CD4-positive, alpha-beta T cell (primary cell): Measurements from ENCODE around the gene NUP210. TPM values are rescaled to one million over a fixed set of nuclear protein-coding genes. Genes with fewer than 3 reads are reported as not detected.
A peak's percentile ranks its signal among the peaks of the same experiment; 100 is the strongest.

Experiments
- ATAC-seq: fragments of 200-7000 bp; cut with Tn5 transposase; one replicate; pipeline ENCODE4 v1.10.0; 2022; ENCODE audit warnings: mild to moderate bottlenecking; ENCODE audit not compliant: poor library complexity
- CTCF ChIA-PET: fragments of 350-600 bp; sonication (Branson Sonifier 250); formaldehyde crosslinking; loops from one replicate; lab custom pipeline; 2021; ENCODE audit warnings: antibody characterized with exemption, inconsistent platforms; lab: Charles Lee
- POLR2A ChIA-PET: fragments of 350-600 bp; sonication (Branson Sonifier 250); formaldehyde crosslinking; loops from one replicate; lab custom pipeline; 2021; ENCODE audit warnings: antibody characterized with exemption, inconsistent platforms; lab: Charles Lee
- DNase-seq, 14 experiments: peaks; one replicate each; pipeline ENCODE4 v3.0.0-alpha.2; 2013 to 2020; ENCODE audit warnings: mixed read lengths in 2 of 14
- H3K27ac ChIP-seq, 2 donors: one replicate each; pipeline versions ENCODE4 v1.5.1 to v1.7.0; 2013; ENCODE audit warnings: low read length in 2 of 2, low read depth in 1 of 2, mild to moderate bottlenecking in 1 of 2
- H3K27me3 ChIP-seq, 2 experiments: 1 replicate in 1 of 2; 2 replicates in 1 of 2; pipeline versions ENCODE4 v1.6.1 to v1.7.0; 2013; ENCODE audit warnings: low read length in 2 of 2, control low read depth in 1 of 2, mild to moderate bottlenecking in 1 of 2, moderate library complexity in 1 of 2; ENCODE audit not compliant: insufficient read depth in 2 of 2, control insufficient read depth in 1 of 2
- H3K36me3 ChIP-seq: one replicate; pipeline ENCODE4 v1.6.1; 2013; ENCODE audit warnings: low read length, control low read depth; ENCODE audit not compliant: insufficient read depth
- H3K4me1 ChIP-seq: one replicate; pipeline ENCODE4 v1.6.1; 2013; ENCODE audit warnings: low read length, control low read depth; ENCODE audit not compliant: insufficient read depth
- H3K4me3 ChIP-seq: one replicate; pipeline ENCODE4 v1.5.1; 2013; ENCODE audit warnings: mild to moderate bottlenecking, low read length, moderate library complexity
- H3K9me3 ChIP-seq, 2 experiments: 1 replicate in 1 of 2; 2 replicates in 1 of 2; pipeline versions ENCODE4 v1.6.1 to v1.7.0; 2013; ENCODE audit warnings: low read length in 2 of 2, mild to moderate bottlenecking in 2 of 2, control low read depth in 1 of 2, moderate library complexity in 1 of 2; ENCODE audit not compliant: control insufficient read depth in 1 of 2, insufficient read depth in 1 of 2
- H3K27ac Mint-ChIP-seq: one replicate; pipeline ENCODE4 v1.8.0; 2020; ENCODE audit warnings: mixed read lengths
- H3K27me3 Mint-ChIP-seq: one replicate; pipeline ENCODE4 v1.8.0; 2021; ENCODE audit warnings: mixed read lengths
- H3K36me3 Mint-ChIP-seq: one replicate; pipeline ENCODE4 v1.8.0; 2021; ENCODE audit warnings: low read depth, mixed read lengths
- H3K4me1 Mint-ChIP-seq: one replicate; pipeline ENCODE4 v1.8.0; 2021; ENCODE audit warnings: low read depth, mixed read lengths
- H3K4me3 Mint-ChIP-seq: one replicate; pipeline ENCODE4 v1.8.0; 2020; ENCODE audit warnings: mild to moderate bottlenecking, mixed read lengths
- H3K9me3 Mint-ChIP-seq: one replicate; pipeline ENCODE4 v1.8.0; 2020; ENCODE audit warnings: mixed read lengths
- intact Hi-C, 2 experiments: fragments of 100-400 bp; cut with DNase I in 1 of 2; cut with micrococcal nuclease in 1 of 2; formaldehyde crosslinking; loops; one replicate each; pipeline versions ENCODE4 v1.15.1 to v1.9.0; 2023 to 2025; cut with DNase I, micrococcal nuclease
- total RNA-seq, 174 experiments: library from RNA in 2 of 174; stranded (reverse) in 2 of 174; gene quantifications; one replicate each; pipeline ENCODE4 v1.2.3 and lab custom pipeline; 2021 to 2026
- TF ChIP-seq, protein P1 (sequence below): fragments of 200-600 bp; IDR thresholded peaks from one replicate; pipeline ENCODE4 v1.8.0; 2022; ENCODE audit warnings: antibody characterized with exemption, mild to moderate bottlenecking

NUP210 gene
- total RNA-seq, 2 experiments from 2014 or later = 82.0 to 83.5 TPM

- ChIA-PET POLR2A (no interaction called here), CTCF (no interaction called here)
- H3K36me3 ChIP-seq = peaks cover 98% of the 10 kb centered on the region
- Mint-ChIP-seq H3K4me1 (peaks cover 8% of the 10 kb centered on the region), H3K27ac (no peak overlapping the region), H3K27me3 (no peaks in the 10 kb centered on the region), H3K36me3 (peaks cover 100% of the 10 kb centered on the region), H3K4me3 (no peak overlapping the region), H3K9me3 (no peaks in the 10 kb centered on the region)
- no peaks in the 10 kb centered on the region for H3K27me3 ChIP-seq
- H3K4me3 ChIP-seq = no peak overlapping the region
- no peak for ATAC-seq
- TF ChIP-seq, protein P1, sequence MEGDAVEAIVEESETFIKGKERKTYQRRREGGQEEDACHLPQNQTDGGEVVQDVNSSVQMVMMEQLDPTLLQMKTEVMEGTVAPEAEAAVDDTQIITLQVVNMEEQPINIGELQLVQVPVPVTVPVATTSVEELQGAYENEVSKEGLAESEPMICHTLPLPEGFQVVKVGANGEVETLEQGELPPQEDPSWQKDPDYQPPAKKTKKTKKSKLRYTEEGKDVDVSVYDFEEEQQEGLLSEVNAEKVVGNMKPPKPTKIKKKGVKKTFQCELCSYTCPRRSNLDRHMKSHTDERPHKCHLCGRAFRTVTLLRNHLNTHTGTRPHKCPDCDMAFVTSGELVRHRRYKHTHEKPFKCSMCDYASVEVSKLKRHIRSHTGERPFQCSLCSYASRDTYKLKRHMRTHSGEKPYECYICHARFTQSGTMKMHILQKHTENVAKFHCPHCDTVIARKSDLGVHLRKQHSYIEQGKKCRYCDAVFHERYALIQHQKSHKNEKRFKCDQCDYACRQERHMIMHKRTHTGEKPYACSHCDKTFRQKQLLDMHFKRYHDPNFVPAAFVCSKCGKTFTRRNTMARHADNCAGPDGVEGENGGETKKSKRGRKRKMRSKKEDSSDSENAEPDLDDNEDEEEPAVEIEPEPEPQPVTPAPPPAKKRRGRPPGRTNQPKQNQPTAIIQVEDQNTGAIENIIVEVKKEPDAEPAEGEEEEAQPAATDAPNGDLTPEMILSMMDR = no peak
- no peak for DNase-seq
- H3K27ac ChIP-seq = no peak overlapping the region
- intact Hi-C loops = no loop called here
- H3K9me3 ChIP-seq = peaks cover 0 to 8% of the 10 kb centered on the region in 2 experiments
- peaks cover 8% of the 10 kb centered on the region for H3K4me1 ChIP-seq
Observed at GRCh38 chr3:13357074-13357473, 63.0 kb downstream of the NUP210 start.

- Histone ChIP-seq H3K27me3 (no peaks in the 10 kb centered on the region), H3K4me3 (no peak overlapping the region), H3K4me1 (peaks cover 19% of the 10 kb centered on the region), H3K27ac (peak overlapping the region in 1 of 2 donors; percentile 22), H3K36me3 (peaks cover 86% of the 10 kb centered on the region), H3K9me3 (peaks cover 0 to 13% of the 10 kb centered on the region in 2 experiments)
- H3K27ac Mint-ChIP-seq = no peak overlapping the region
- ATAC-seq = no peak
- intact Hi-C loops = loop anchor here in 1 of 2 experiments (5.0 kb wide), 1 partner anchor 33 kb away; no protein-coding TSS in a partner anchor
- no peaks in the 10 kb centered on the region for H3K27me3 Mint-ChIP-seq
- TF ChIP-seq, protein P1 = no peak
- ChIA-PET POLR2A (interaction anchor here (1.0 to 1.4 kb wide), 2 partner anchors 98 to 126 kb away, joined by 3 to 7 read pairs; partner anchors contain the start of gene HDAC11), CTCF (no interaction called here)
- peaks cover 97% of the 10 kb centered on the region for H3K36me3 Mint-ChIP-seq
- H3K4me1 Mint-ChIP-seq = peaks cover 28% of the 10 kb centered on the region
- no peaks in the 10 kb centered on the region for H3K9me3 Mint-ChIP-seq
- no peak for DNase-seq
- no peak overlapping the region for H3K4me3 Mint-ChIP-seq
Observed at GRCh38 chr3:13353936-13354542, 66.1 kb downstream of the NUP210 start.

DNA sequence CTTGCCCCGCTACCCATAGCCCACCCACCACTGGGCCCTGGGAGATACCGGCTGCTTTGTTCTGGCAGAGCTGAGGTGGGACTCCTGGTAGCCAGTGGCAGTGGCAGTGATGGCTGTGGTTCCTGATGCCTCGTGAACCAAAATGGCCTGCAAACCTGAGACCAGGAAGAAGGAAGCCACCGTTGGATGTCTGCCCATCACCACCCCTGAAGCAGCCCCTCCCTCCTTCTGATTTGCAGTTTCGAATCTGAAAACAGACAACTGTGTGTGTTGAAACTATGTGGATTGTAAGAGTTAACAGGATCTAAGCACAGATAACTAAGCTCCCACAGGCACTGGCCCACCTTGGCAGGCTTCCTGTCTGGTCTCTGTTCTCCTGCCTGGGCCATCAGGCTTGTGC, 66.6 kb downstream of the NUP210 start:
- H3K36me3 ChIP-seq = peaks cover 84% of the 10 kb centered on the region
- DNase-seq = no peak
- no peak overlapping the region for H3K4me3 Mint-ChIP-seq
- POLR2A ChIA-PET = interaction anchor here (1.0 to 1.4 kb wide), 2 partner anchors 98 to 127 kb away, joined by 3 to 7 read pairs; partner anchors contain the start of gene HDAC11
- peaks cover 33% of the 10 kb centered on the region for H3K4me1 Mint-ChIP-seq
- H3K27ac ChIP-seq = peak overlapping the region in 1 of 2 donors; percentile 22
- TF ChIP-seq, protein P1 = no peak
- no peaks in the 10 kb centered on the region for H3K27me3 Mint-ChIP-seq
- H3K4me3 ChIP-seq = no peak overlapping the region
- CTCF ChIA-PET = no interaction called here
- intact Hi-C loops = loop anchor here in 1 of 2 experiments (5.0 kb wide), 1 partner anchor 34 kb away; no protein-coding TSS in a partner anchor
- no peak overlapping the region for H3K27ac Mint-ChIP-seq
- no peaks in the 10 kb centered on the region for H3K9me3 Mint-ChIP-seq
- peaks cover 0 to 13% of the 10 kb centered on the region in 2 experiments for H3K9me3 ChIP-seq
- H3K27me3 ChIP-seq = no peaks in the 10 kb centered on the region
- H3K4me1 ChIP-seq = peaks cover 25% of the 10 kb centered on the region
- peaks cover 97% of the 10 kb centered on the region for H3K36me3 Mint-ChIP-seq
- ATAC-seq = no peak
